ENCODE data around the gene PPFIBP1.
A peak's percentile ranks its signal among the peaks of the same experiment; 100 is the strongest.

PPFIBP1 gene

DNA sequence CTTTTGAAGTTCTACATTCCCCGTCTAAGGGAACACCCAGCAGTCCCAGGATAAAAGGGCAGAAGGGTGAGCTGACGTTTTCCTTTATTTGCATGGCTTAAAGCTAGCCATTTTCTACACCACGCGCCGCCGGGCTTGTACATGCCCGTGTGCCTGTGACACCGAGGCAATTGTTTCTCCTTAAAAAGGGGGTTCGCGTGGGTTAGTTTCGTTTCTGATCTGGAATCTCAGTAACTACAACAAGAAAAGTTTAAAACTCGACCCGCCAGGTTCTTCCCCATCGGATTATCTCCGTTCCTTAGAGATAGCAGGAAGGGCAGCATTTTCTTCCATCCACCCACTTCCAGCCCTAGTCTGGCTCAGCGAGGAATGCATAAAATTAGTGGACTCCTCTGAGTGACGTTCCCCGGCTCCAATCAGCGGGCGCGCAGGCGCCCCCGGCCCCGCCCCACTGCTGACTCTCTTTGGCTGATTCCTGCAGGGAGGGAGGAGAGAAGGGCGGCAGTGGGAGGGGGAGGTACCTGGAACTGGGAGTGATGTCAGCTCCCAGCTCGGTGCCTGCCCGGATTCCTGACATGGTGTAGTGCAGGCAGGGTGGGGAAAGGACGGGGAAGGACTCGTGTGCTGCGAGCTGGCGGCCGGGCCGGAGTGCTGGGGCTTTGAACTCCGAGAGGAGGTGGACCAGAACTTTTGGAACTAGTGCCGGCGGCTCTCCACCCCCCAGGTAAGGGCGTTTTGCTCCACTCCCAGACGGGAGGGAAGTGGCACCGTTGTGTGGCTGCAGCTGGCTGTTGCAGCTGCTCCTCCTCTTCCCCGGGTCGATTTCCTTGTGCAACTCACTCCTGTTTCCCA, at the start of gene PPFIBP1:
PPFIBP1 (plus strand) TSS at position 565 of the 852 bp plus-strand sequence. CDS start 109,191 bp downstream, outside the sequence.
- Mint-ChIP-seq H3K27ac (peak within 1 kb of the TSS; percentile 90), H3K27me3 (peaks cover 32% of the 10 kb centered on the region)

DNA sequence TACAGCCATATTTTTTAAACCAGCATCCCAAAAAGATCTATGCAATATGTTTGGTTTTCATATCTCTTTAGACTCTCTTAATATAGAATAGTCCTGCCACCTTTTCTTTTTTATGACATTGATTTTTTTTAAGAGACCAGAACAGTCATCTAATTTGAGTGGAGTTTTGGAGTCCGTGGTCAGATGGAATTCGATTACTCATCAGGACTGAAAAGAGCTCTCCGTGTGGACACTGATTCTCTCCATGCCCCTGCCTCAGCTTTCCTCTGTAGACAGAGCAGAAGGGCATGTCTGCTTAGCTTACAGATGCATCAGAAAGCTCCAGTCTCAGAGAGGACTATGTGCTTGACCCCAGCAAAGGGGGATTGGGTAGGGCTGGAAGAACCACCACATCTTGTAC, 49.7 kb upstream of the PPFIBP1 start:
- Mint-ChIP-seq H3K4me1 (peaks cover 47% of the 10 kb centered on the region), H3K27me3 (no peaks in the 10 kb centered on the region), H3K27ac (no peak overlapping the region), H3K36me3 (peaks cover 41% of the 10 kb centered on the region), H3K4me3 (no peak overlapping the region), H3K9me3 (peaks cover 38% of the 10 kb centered on the region)
- no peak for DNase-seq
- CTCF ChIA-PET, result no interaction called here

More for the DNA sequence above, at the start of gene PPFIBP1:
- Mint-ChIP-seq H3K9me3 (no peaks in the 10 kb centered on the region), H3K4me3 (peak within 1 kb of the TSS; percentile 94), H3K4me1 (peaks cover 40% of the 10 kb centered on the region), H3K36me3 (no peaks in the 10 kb centered on the region)
- DNase-seq, result peak; percentile 99
- CTCF ChIA-PET, result interaction anchor here (1.0 to 3.3 kb wide), 10 partner anchors 10 to 144 kb away, joined by 3 to 31 read pairs (median 4); no protein-coding TSS in a partner anchor

DNA sequence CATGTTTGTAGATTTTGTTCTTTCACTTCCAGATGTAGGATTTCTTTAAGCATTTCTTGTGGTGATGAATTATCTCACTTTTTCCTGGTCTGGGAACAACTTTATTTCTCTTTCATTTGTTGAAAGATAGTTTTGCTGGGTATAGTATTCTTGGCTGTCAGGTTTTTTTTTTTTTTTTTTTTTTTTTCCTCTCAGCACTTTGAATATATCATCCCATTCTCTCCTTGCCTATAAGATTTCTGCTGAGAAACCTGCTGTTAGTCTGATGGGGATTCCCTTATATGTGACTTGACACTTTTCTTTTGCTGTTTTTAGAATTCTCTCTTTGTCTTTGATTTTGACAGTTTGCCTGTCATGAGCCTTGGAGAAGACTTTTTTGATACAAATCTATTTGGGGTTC, 47.0 kb upstream of the PPFIBP1 start:
- Mint-ChIP-seq H3K36me3 (peaks cover 39% of the 10 kb centered on the region), H3K4me3 (no peak overlapping the region), H3K27me3 (no peaks in the 10 kb centered on the region), H3K4me1 (peaks cover 29% of the 10 kb centered on the region), H3K9me3 (peaks cover 50% of the 10 kb centered on the region), H3K27ac (no peak overlapping the region)
- CTCF ChIA-PET, result no interaction called here
- DNase-seq, result no peak

DNA sequence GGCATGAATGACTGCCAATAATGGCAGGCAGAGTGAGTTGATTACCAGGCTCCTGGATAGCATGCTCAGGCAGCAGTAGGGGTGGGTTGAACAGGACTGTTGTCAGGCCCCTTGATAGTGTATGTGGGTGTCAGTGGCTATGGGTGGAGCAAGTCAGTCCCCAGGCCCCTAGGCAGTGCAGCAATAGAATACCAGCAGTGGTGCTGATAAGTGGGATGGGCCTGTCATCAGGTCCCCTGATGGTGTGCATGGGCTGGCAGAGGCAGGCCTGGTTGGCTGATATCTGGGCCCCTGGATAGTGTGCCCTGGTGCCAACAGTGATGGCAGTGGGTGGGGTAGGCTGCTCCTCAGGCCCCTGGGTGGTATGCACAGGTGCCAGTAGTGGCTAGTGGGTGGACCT, 45.1 kb upstream of the PPFIBP1 start:
- Mint-ChIP-seq H3K4me1 (peaks cover 10% of the 10 kb centered on the region), H3K4me3 (no peak overlapping the region), H3K27me3 (no peaks in the 10 kb centered on the region), H3K9me3 (peaks cover 48% of the 10 kb centered on the region), H3K27ac (no peak overlapping the region), H3K36me3 (peaks cover 32% of the 10 kb centered on the region)
- CTCF ChIA-PET, result no interaction called here
- no peak for DNase-seq

DNA sequence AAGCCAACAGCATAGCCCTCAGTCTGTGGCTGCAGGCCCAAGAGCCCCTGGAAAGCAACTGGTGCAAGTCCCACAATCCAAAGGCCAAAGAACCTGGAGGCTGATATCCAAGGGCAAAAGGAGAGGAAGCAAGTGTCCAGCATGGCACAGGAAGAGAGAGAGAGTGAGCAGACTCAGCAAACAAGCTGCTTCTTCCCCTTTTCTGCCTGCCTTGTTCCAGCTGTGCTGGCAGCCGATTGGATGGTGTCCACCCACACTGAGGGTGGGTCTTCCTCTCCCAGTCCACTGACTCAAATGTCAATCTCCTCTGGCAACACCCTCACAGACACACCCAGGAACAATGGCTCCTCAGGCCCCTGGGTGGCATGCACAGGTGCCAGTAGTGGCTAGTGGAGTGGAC, 44.0 kb upstream of the PPFIBP1 start:
- CTCF ChIA-PET, result no interaction called here
- peaks cover 2% of the 10 kb centered on the region for H3K4me1 Mint-ChIP-seq
- DNase-seq, result no peak
- peaks cover 24% of the 10 kb centered on the region for H3K36me3 Mint-ChIP-seq
- no peak overlapping the region for H3K4me3 Mint-ChIP-seq
- no peak overlapping the region for H3K27ac Mint-ChIP-seq
- H3K9me3 Mint-ChIP-seq, result peaks cover 43% of the 10 kb centered on the region
- H3K27me3 Mint-ChIP-seq, result no peaks in the 10 kb centered on the region

DNA sequence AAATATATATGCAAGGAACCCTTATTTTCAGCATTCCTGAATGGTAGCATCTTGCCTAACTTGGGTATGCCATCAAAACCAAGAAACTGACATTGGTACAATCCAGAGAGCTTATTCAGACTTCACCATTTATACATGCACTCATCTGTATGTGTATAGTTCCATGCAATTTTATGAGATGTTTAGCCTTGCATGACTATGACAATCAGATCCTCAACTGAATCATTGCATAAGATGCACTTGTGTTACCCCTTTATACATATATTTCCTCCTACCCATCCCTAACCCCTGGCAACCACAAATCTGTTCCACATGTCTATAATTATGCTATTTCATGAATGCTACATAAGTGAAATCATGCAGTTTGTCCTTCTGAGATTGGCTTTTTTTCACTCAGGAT, 37.0 kb upstream of the PPFIBP1 start:
- peaks cover 7% of the 10 kb centered on the region for H3K4me1 Mint-ChIP-seq
- H3K4me3 Mint-ChIP-seq, result no peak overlapping the region
- H3K27ac Mint-ChIP-seq, result no peak overlapping the region
- no peak for DNase-seq
- H3K9me3 Mint-ChIP-seq, result no peaks in the 10 kb centered on the region
- no peaks in the 10 kb centered on the region for H3K27me3 Mint-ChIP-seq
- CTCF ChIA-PET, result no interaction called here
- no peaks in the 10 kb centered on the region for H3K36me3 Mint-ChIP-seq

DNA sequence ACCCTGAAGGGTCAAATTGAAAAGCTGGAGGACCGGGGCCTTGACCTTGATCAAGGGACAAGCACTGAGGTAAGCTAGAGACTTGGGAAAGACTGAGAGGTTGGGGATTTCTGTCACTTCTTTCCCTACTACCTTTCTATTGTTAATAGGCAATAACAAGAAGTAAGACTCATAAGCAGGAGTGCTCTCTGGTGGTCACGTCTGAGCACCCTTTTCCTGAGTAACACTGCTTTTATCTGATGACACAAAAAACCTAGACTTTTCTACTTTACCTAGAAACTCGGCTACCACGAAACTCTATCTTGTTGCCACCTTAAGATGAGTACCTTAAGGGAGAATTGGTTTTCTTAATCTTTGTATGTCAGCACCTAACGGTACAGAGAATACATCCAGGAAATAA, 35.5 kb upstream of the PPFIBP1 start:
- CTCF ChIA-PET, result interaction anchor here (1.0 to 2.7 kb wide), 2 partner anchors 46 to 54 kb away, joined by 4 to 19 read pairs; no protein-coding TSS in a partner anchor

DNA sequence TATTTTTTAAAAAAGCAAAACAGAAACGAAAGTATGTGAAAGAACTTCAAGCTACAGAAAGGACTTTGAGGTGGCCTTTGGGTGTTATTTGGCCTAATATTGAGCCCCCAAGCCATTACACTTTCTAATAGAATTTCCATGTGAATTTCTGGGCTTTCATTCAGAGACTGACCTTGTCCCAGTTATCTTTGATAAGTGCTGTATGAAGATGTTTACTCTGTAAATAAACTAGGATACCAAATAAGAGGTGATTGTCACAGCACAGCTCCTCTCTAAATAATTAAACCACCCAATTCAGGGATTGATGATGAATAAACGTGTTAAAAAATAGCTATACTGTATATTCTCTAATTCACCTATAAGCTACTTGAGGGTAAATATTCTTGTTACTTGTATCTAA, 32.8 kb upstream of the PPFIBP1 start:
- CTCF ChIA-PET, result interaction anchor here (0.6 to 1.0 kb wide), 4 partner anchors 33 to 145 kb away, joined by 3 read pairs; partner anchors contain the start of gene PPFIBP1

More for the DNA sequence above, 35.5 kb upstream of the PPFIBP1 start:
- no peak overlapping the region for H3K27ac Mint-ChIP-seq
- no peaks in the 10 kb centered on the region for H3K27me3 Mint-ChIP-seq
- H3K4me1 Mint-ChIP-seq, result peaks cover 7% of the 10 kb centered on the region
- no peak for DNase-seq
- no peaks in the 10 kb centered on the region for H3K9me3 Mint-ChIP-seq
- no peak overlapping the region for H3K4me3 Mint-ChIP-seq
- no peaks in the 10 kb centered on the region for H3K36me3 Mint-ChIP-seq

DNA sequence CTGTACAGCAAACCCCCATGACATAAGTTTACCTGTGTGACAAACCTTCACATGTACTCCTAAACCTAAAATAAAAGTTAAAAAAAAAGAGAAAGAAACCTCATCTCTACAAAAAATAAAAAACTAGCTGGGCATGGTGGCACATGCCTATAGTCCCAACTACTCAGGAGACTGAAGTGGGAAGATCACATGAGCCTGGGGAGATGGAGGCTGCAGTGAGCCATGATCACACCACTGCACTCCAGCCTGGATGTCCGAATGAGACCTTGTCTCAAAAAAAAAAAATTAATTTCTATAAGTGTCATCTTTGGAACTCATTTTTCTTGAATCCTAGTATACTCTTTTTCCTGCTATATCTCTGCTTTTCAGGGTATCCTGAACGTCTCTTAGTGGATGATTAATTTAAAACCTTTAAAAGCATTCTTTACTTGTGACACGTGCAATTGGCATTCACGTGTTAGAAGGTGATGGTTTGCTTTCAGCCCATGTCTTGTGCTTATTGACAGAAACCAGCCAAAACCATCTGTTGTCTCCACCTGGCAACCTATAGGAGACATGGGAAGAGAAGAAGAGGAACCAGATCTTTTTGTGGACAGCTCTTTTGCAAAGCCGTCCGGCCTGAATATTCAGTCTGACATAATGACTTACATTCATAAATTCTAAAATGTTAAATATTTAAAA, 30.6 kb upstream of the PPFIBP1 start:
- H3K4me3 Mint-ChIP-seq, result no peak overlapping the region
- CTCF ChIA-PET, result no interaction called here
- peaks cover 2% of the 10 kb centered on the region for H3K9me3 Mint-ChIP-seq
- no peaks in the 10 kb centered on the region for H3K36me3 Mint-ChIP-seq
- H3K27me3 Mint-ChIP-seq, result no peaks in the 10 kb centered on the region
- H3K4me1 Mint-ChIP-seq, result peaks cover 21% of the 10 kb centered on the region
- no peak overlapping the region for H3K27ac Mint-ChIP-seq
- no peak for DNase-seq

More for the DNA sequence above, 32.8 kb upstream of the PPFIBP1 start:
- DNase-seq, result no peak
- no peaks in the 10 kb centered on the region for H3K36me3 Mint-ChIP-seq
- no peaks in the 10 kb centered on the region for H3K27me3 Mint-ChIP-seq
- H3K4me3 Mint-ChIP-seq, result no peak overlapping the region
- no peaks in the 10 kb centered on the region for H3K9me3 Mint-ChIP-seq
- peaks cover 7% of the 10 kb centered on the region for H3K4me1 Mint-ChIP-seq
- H3K27ac Mint-ChIP-seq, result no peak overlapping the region

DNA sequence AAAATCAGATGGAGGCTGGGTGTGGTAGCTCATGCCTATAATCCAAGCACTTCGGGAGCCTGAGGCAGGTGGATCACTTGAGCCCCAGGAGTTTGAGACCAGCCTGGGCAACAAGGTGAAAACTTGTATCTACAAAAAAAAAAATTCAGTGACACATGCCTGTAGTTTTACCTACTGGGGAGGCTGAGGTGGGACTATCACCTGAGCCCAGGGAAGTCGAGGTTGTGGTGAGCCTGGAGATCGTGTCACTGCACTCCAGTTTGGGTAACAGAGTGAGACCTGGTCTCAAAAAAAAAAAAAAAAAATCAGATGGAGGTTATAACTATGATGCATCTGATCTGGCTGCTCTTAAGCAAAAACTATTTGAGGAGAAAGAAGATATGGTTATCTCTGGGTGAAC, 26.6 kb upstream of the PPFIBP1 start:
- peaks cover 36% of the 10 kb centered on the region for H3K4me1 Mint-ChIP-seq
- CTCF ChIA-PET, result no interaction called here
- H3K4me3 Mint-ChIP-seq, result no peak overlapping the region
- peaks cover 2% of the 10 kb centered on the region for H3K9me3 Mint-ChIP-seq
- H3K27ac Mint-ChIP-seq, result no peak overlapping the region
- H3K27me3 Mint-ChIP-seq, result no peaks in the 10 kb centered on the region
- no peak for DNase-seq
- peaks cover 3% of the 10 kb centered on the region for H3K36me3 Mint-ChIP-seq

DNA sequence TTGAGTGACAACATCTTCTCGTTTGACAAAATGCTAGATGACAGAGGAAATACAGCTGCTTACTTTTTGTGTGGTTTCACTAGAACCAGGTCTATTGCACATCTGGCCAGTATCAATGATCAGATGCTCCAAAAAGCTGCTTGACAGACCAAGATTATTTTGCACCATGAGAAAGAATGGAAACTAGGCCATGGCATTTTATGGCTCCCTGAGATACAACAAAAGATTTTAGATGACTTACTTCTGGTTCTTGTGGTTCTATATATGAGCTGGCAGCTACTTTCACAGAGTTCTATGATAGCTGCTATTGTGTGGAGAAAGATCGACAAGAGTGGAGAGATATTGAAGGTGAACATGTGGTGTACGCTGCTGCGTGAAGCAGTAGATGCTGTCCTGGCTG, 25.9 kb upstream of the PPFIBP1 start:
- no peak overlapping the region for H3K4me3 Mint-ChIP-seq
- H3K4me1 Mint-ChIP-seq, result peaks cover 37% of the 10 kb centered on the region
- H3K9me3 Mint-ChIP-seq, result peaks cover 4% of the 10 kb centered on the region
- no peak for DNase-seq
- CTCF ChIA-PET, result interaction anchor here (1.0 kb wide), 1 partner anchor 63 kb away, joined by 4 read pairs; no protein-coding TSS in a partner anchor
- no peaks in the 10 kb centered on the region for H3K27me3 Mint-ChIP-seq
- peaks cover 5% of the 10 kb centered on the region for H3K36me3 Mint-ChIP-seq
- no peak overlapping the region for H3K27ac Mint-ChIP-seq

DNA sequence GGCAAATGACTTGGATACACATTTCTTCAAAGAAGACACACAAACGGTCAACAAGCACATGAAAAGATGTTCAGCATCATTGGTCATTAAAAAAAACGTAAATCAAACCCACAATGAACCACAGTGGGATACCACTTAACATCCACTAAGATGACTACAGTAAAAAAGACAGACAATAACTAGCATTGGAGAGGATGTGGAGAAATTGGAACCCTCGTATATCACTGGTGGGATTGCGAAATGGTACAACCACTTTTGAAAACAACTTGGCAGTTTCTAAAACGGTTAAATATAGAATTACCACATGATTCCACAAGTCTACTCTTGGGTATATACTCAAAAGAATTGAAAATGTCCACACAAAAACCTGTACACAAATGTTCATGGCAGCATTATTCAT, 25.2 kb upstream of the PPFIBP1 start:
- CTCF ChIA-PET, result interaction anchor here (1.0 kb wide), 1 partner anchor 64 kb away, joined by 4 read pairs; no protein-coding TSS in a partner anchor
- H3K27me3 Mint-ChIP-seq, result no peaks in the 10 kb centered on the region

DNA sequence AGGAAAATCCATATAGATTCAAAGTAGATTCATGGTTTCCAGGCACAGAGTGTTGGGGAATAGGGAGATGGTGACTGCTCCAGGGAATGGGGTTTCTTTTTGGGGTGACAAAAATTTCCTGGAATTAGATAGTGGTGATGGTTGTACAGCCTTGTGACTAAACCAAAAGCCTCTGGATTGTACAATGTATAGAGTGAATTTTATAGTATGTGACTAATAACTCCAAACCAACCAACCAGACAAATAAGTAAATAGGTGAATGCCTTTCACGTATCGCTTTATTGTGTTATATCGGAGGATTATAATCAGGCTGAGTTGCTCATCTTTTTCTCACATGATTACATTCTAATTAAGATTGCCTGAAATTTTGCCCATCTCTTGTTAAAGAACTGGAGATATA, 24.6 kb upstream of the PPFIBP1 start:
- H3K36me3 Mint-ChIP-seq, result peaks cover 5% of the 10 kb centered on the region
- no peak for DNase-seq
- CTCF ChIA-PET, result no interaction called here
- peaks cover 4% of the 10 kb centered on the region for H3K9me3 Mint-ChIP-seq
- peaks cover 37% of the 10 kb centered on the region for H3K4me1 Mint-ChIP-seq
- no peaks in the 10 kb centered on the region for H3K27me3 Mint-ChIP-seq
- H3K4me3 Mint-ChIP-seq, result no peak overlapping the region
- H3K27ac Mint-ChIP-seq, result no peak overlapping the region

More for the DNA sequence above, 25.2 kb upstream of the PPFIBP1 start:
- H3K9me3 Mint-ChIP-seq, result peaks cover 4% of the 10 kb centered on the region
- H3K36me3 Mint-ChIP-seq, result peaks cover 5% of the 10 kb centered on the region
- no peak overlapping the region for H3K27ac Mint-ChIP-seq
- H3K4me3 Mint-ChIP-seq, result no peak overlapping the region
- no peak for DNase-seq
- peaks cover 37% of the 10 kb centered on the region for H3K4me1 Mint-ChIP-seq

DNA sequence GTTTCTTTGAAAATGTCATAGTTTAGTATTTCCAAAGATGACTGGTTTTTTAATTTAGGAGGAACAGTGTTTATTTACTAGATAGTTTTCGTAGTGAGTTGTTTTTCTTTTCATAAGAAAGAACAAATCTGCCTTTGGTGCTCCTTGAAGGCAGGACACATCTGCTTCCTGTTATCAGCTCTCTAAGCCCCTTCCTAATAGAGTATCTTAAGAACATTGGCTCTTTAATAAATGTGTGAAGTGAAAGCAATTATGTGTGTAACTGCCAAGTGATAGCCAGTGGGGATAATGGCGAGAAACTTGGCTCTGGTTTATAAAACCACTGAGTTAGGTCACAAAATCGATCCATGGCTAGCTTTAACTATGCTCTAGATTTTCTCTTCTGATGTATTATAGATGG, 23.5 kb upstream of the PPFIBP1 start:
- Mint-ChIP-seq H3K9me3 (peaks cover 4% of the 10 kb centered on the region), H3K4me1 (peaks cover 37% of the 10 kb centered on the region), H3K27me3 (peaks cover under 1% of the 10 kb centered on the region), H3K27ac (no peak overlapping the region), H3K36me3 (peaks cover 5% of the 10 kb centered on the region), H3K4me3 (no peak overlapping the region)
- no peak for DNase-seq
- CTCF ChIA-PET, result no interaction called here

Data from activated naive CD4-positive, alpha-beta T cell treated with anti-CD3 and anti-CD28 coated beads, Interleukin-2, amount 10 ng/mL, durations not matched to agents 7 days and 5 days (primary cell).